ENCODE data around the gene RPS6KL1.

Gene RPS6KL1

GRCh38 chr14:74882103-74882920 is 40.7 kb downstream of the RPS6KL1 start:
- DNase-seq (ENCODE audit: low read depth): no peak

- DNase-seq (ENCODE audit: low read depth): peak; percentile 73
Observed at GRCh38 chr14:74881431-74882102, 41.5 kb downstream of the RPS6KL1 start, which contains the start of gene DLST. Gene DLST, plus strand, starts transcription at chr14:74881916. Its CDS starts 38 bp downstream, at chr14:74881954.

- no peak for DNase-seq (ENCODE audit: low read depth)
Observed at GRCh38 chr14:74879427-74880182, 43.5 kb downstream of the RPS6KL1 start.

GRCh38 chr14:74875941-74876913 is 46.8 kb downstream of the RPS6KL1 start, which contains the start of gene PROX2:
Gene PROX2, minus strand, starts transcription at chr14:74876145. Its CDS starts 12,311 bp downstream, at chr14:74863834.
- DNase-seq (ENCODE audit: low read depth): no peak

- no peak for DNase-seq (ENCODE audit: low read depth)
Observed at GRCh38 chr14:74875204-74875603, 47.9 kb downstream of the RPS6KL1 start.

GRCh38 chr14:74871819-74872218 is 51.2 kb downstream of the RPS6KL1 start:
- no peak for DNase-seq (ENCODE audit: low read depth)

- no peak for DNase-seq (ENCODE audit: low read depth)
Observed at GRCh38 chr14:74868739-74869138, 54.3 kb downstream of the RPS6KL1 start.

GRCh38 chr14:74867673-74868072 is 55.4 kb downstream of the RPS6KL1 start:
- no peak for DNase-seq (ENCODE audit: low read depth)

- no peak for DNase-seq (ENCODE audit: low read depth)
Observed at GRCh38 chr14:74866708-74867389, 56.2 kb downstream of the RPS6KL1 start.

- DNase-seq (ENCODE audit: low read depth): no peak
Observed at GRCh38 chr14:74865156-74865555, 57.9 kb downstream of the RPS6KL1 start.

- no peak for DNase-seq (ENCODE audit: low read depth)
Observed at GRCh38 chr14:74864198-74864597, 58.9 kb downstream of the RPS6KL1 start.

- no peak for DNase-seq (ENCODE audit: low read depth)
Observed at GRCh38 chr14:74863274-74863673, 59.8 kb downstream of the RPS6KL1 start.

GRCh38 chr14:74861734-74862090 is 61.3 kb downstream of the RPS6KL1 start:
- no peak for DNase-seq (ENCODE audit: low read depth)

GRCh38 chr14:74860899-74861733 is 61.9 kb downstream of the RPS6KL1 start:
- DNase-seq (ENCODE audit: low read depth): peak; percentile 64

GRCh38 chr14:74859757-74860552 is 63.1 kb downstream of the RPS6KL1 start:
- DNase-seq (ENCODE audit: low read depth): no peak

GRCh38 chr14:74858022-74858421 is 65.0 kb downstream of the RPS6KL1 start:
- DNase-seq (ENCODE audit: low read depth): no peak

GRCh38 chr14:74856366-74856765 is 66.7 kb downstream of the RPS6KL1 start:
- no peak for DNase-seq (ENCODE audit: low read depth)

- no peak for DNase-seq (ENCODE audit: low read depth)
Observed at GRCh38 chr14:74855945-74856344, 67.1 kb downstream of the RPS6KL1 start.

GRCh38 chr14:74855021-74855420 is 68.0 kb downstream of the RPS6KL1 start:
- DNase-seq (ENCODE audit: low read depth): no peak
